ENCODE results near the gene TBC1D30.

DNA sequence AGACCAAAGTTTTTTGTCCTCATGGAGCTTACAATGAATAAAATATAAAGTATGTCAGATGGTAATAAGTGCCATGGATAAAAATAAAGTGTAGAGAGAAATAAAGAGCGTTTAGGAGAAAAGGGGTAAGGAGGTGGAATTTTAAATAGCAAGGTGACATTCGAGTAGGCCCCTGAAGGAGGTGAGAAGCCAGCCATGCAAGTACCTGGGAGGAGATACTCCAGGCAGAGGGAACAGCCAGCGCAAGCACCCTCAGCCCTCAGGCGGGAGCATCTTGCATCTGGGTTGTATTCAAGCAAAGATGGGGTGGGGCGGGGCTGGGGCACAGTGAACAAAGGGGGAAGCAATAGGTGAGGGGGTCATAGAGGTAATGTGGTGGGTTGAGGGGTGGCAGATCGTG lies 4.3 kb downstream of the TBC1D30 start:
- TF ChIP-seq SREBF2 (IDR thresholded peaks at IDR 0.05) (no peak), RARB (CRISPR knock-in tag; IDR thresholded peaks at IDR 0.05) (no peak), POLR2A (IDR thresholded peaks at IDR 0.05; ENCODE audit: low read length) (no peak), JUN (IDR thresholded peaks at IDR 0.05) (no peak), RFX5 (IDR thresholded peaks at IDR 0.05) (no peak), KDM5A (IDR thresholded peaks at IDR 0.05) (no peak)
- TF ChIP-seq, protein P1, sequence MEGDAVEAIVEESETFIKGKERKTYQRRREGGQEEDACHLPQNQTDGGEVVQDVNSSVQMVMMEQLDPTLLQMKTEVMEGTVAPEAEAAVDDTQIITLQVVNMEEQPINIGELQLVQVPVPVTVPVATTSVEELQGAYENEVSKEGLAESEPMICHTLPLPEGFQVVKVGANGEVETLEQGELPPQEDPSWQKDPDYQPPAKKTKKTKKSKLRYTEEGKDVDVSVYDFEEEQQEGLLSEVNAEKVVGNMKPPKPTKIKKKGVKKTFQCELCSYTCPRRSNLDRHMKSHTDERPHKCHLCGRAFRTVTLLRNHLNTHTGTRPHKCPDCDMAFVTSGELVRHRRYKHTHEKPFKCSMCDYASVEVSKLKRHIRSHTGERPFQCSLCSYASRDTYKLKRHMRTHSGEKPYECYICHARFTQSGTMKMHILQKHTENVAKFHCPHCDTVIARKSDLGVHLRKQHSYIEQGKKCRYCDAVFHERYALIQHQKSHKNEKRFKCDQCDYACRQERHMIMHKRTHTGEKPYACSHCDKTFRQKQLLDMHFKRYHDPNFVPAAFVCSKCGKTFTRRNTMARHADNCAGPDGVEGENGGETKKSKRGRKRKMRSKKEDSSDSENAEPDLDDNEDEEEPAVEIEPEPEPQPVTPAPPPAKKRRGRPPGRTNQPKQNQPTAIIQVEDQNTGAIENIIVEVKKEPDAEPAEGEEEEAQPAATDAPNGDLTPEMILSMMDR (IDR thresholded peaks at IDR 0.05) = no peak
- TF ChIP-seq, protein P2, sequence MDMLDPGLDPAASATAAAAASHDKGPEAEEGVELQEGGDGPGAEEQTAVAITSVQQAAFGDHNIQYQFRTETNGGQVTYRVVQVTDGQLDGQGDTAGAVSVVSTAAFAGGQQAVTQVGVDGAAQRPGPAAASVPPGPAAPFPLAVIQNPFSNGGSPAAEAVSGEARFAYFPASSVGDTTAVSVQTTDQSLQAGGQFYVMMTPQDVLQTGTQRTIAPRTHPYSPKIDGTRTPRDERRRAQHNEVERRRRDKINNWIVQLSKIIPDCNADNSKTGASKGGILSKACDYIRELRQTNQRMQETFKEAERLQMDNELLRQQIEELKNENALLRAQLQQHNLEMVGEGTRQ (IDR thresholded peaks at IDR 0.05) = no peak

Data from A549 (cell line).